HK-2 (cell line): ENCODE data around the gene MAGEB10.
"Not testable (repeated sequence)": the region's sequence is repeated elsewhere in the genome, so short reads cannot be mapped to it uniquely, and the experiment has no call there.

Source experiments
- DNase-seq: peaks from one replicate; pipeline ENCODE4 v3.0.0-alpha.2; 2018; ENCODE audit not compliant: unreplicated experiment

The MAGEB10 gene

GRCh38 chrX:27807690-27808089 lies at the start of gene MAGEB10:
Gene MAGEB10, plus strand, starts transcription at chrX:27807990. Its CDS starts 13,317 bp downstream, at chrX:27821307.
- DNase-seq, result no peak

- no peak for DNase-seq
Measured at GRCh38 chrX:27765718-27766117, 42.1 kb upstream of the MAGEB10 start.

GRCh38 chrX:27767387-27767786 lies 40.4 kb upstream of the MAGEB10 start:
- DNase-seq, result no peak

GRCh38 chrX:27775984-27776383 lies 31.8 kb upstream of the MAGEB10 start:
- DNase-seq, result no peak

GRCh38 chrX:27796640-27797257 lies 11.0 kb upstream of the MAGEB10 start:
- DNase-seq, result no peak

GRCh38 chrX:27797575-27797974 lies 10.2 kb upstream of the MAGEB10 start:
- DNase-seq, result no peak

GRCh38 chrX:27808226-27808625 lies 436 bp downstream of the MAGEB10 start:
- DNase-seq, result no peak

GRCh38 chrX:27808991-27809859 lies 1.4 kb downstream of the MAGEB10 start:
- not testable (repeated sequence) for DNase-seq

GRCh38 chrX:27815209-27815608 lies 7.4 kb downstream of the MAGEB10 start:
- no peak for DNase-seq

GRCh38 chrX:27823812-27824211 lies 16.0 kb downstream of the MAGEB10 start:
- DNase-seq, result no peak

GRCh38 chrX:27838185-27838584 lies 30.4 kb downstream of the MAGEB10 start:
- DNase-seq, result no peak

GRCh38 chrX:27840881-27841280 lies 33.1 kb downstream of the MAGEB10 start:
- no peak for DNase-seq

GRCh38 chrX:27842859-27843258 lies 35.1 kb downstream of the MAGEB10 start:
- DNase-seq, result no peak

- no peak for DNase-seq
Measured at GRCh38 chrX:27860337-27860736, 52.5 kb downstream of the MAGEB10 start.

- DNase-seq, result no peak
Measured at GRCh38 chrX:27863809-27864208, 56.0 kb downstream of the MAGEB10 start.
